Measurements from ENCODE around the gene JPH3. TPM values are rescaled to one million over a fixed set of nuclear protein-coding genes. Genes with fewer than 3 reads are reported as not detected.
"Not testable (repeated sequence)": the region's sequence is repeated elsewhere in the genome, so short reads cannot be mapped to it uniquely, and the experiment has no call there.

Gene JPH3
- polyA plus RNA-seq, 3 donors = 0.62 to 1.1 (median 1.0) TPM

- no peak for DNase-seq (ENCODE audit: extremely low read depth in 1 of 11, low read depth in 9 of 11, low spot score in 4 of 11)
These were observed 64.6 kb downstream of the JPH3 start for GRCh38 chr16:87666919-87667318.

- DNase-seq (ENCODE audit: extremely low read depth in 1 of 11, low read depth in 9 of 11, low spot score in 4 of 11) = no peak
These were observed 65.1 kb downstream of the JPH3 start for GRCh38 chr16:87667443-87667842.

- no peak for DNase-seq (ENCODE audit: extremely low read depth in 1 of 11, low read depth in 9 of 11, low spot score in 4 of 11)
These were observed 65.6 kb downstream of the JPH3 start for GRCh38 chr16:87667946-87668345.

- no peak for DNase-seq (ENCODE audit: extremely low read depth in 1 of 11, low read depth in 9 of 11, low spot score in 4 of 11)
These were observed 67.4 kb downstream of the JPH3 start for GRCh38 chr16:87669672-87670071.

GRCh38 chr16:87671221-87671620, 68.9 kb downstream of the JPH3 start:
- DNase-seq (ENCODE audit: extremely low read depth in 1 of 11, low read depth in 9 of 11, low spot score in 4 of 11) = no peak

GRCh38 chr16:87671715-87672270, 69.5 kb downstream of the JPH3 start:
- DNase-seq (ENCODE audit: extremely low read depth in 1 of 11, low read depth in 9 of 11, low spot score in 4 of 11) = no peak

GRCh38 chr16:87674419-87674818, 72.1 kb downstream of the JPH3 start:
- no peak for DNase-seq (ENCODE audit: extremely low read depth in 1 of 11, low read depth in 9 of 11, low spot score in 4 of 11)

GRCh38 chr16:87675111-87675719, 72.9 kb downstream of the JPH3 start:
- no peak for DNase-seq (ENCODE audit: extremely low read depth in 1 of 11, low read depth in 9 of 11, low spot score in 4 of 11)

GRCh38 chr16:87677830-87678229, 75.5 kb downstream of the JPH3 start:
- DNase-seq (ENCODE audit: extremely low read depth in 1 of 11, low read depth in 9 of 11, low spot score in 4 of 11) = no peak

- DNase-seq (ENCODE audit: extremely low read depth in 1 of 11, low read depth in 9 of 11, low spot score in 4 of 11) = no peak
These were observed 76.3 kb downstream of the JPH3 start for GRCh38 chr16:87678618-87679017.

- DNase-seq (ENCODE audit: extremely low read depth in 1 of 11, low read depth in 9 of 11, low spot score in 4 of 11) = no peak
These were observed 77.4 kb downstream of the JPH3 start for GRCh38 chr16:87679593-87680271.

GRCh38 chr16:87680272-87680644, 78.0 kb downstream of the JPH3 start:
- no peak for DNase-seq (ENCODE audit: extremely low read depth in 1 of 11, low read depth in 9 of 11, low spot score in 4 of 11)

GRCh38 chr16:87681051-87681602, 78.8 kb downstream of the JPH3 start:
- not testable (repeated sequence) for DNase-seq (ENCODE audit: extremely low read depth in 1 of 11, low read depth in 9 of 11, low spot score in 4 of 11)

- DNase-seq (ENCODE audit: extremely low read depth in 1 of 11, low read depth in 9 of 11, low spot score in 4 of 11) = no peak
These were observed 79.8 kb downstream of the JPH3 start for GRCh38 chr16:87681981-87682570.

GRCh38 chr16:87682852-87683399, 80.6 kb downstream of the JPH3 start:
- DNase-seq (ENCODE audit: extremely low read depth in 1 of 11, low read depth in 9 of 11, low spot score in 4 of 11) = no peak

- DNase-seq (ENCODE audit: extremely low read depth in 1 of 11, low read depth in 9 of 11, low spot score in 4 of 11) = no peak
These were observed 81.9 kb downstream of the JPH3 start for GRCh38 chr16:87684106-87684677.

GRCh38 chr16:87684711-87685404, 82.5 kb downstream of the JPH3 start:
- no peak for DNase-seq (ENCODE audit: extremely low read depth in 1 of 11, low read depth in 9 of 11, low spot score in 4 of 11)

- DNase-seq (ENCODE audit: extremely low read depth in 1 of 11, low read depth in 9 of 11, low spot score in 4 of 11) = no peak
These were observed 83.1 kb downstream of the JPH3 start for GRCh38 chr16:87685405-87685755.

- DNase-seq (ENCODE audit: extremely low read depth in 1 of 11, low read depth in 9 of 11, low spot score in 4 of 11) = no peak
These were observed 83.5 kb downstream of the JPH3 start for GRCh38 chr16:87685766-87686165.

Data from renal cortex interstitium (tissue), 11 donors.